HCT116 (cell line): ENCODE data around the gene MISFA. TPM values are rescaled to one million over a fixed set of nuclear protein-coding genes. Genes with fewer than 3 reads are reported as not detected.

Experiments used
- ATAC-seq: fragments of 200-7000 bp; cut with Tn5 transposase; 2 replicates; pipeline ENCODE4 v1.9.1; 2020; ENCODE audit warnings: mild to moderate bottlenecking, moderate library complexity
- BruUV-seq: library from RNA; stranded (reverse); fragments of 400-500 nt; replicated peaks from 2 replicates; lab custom pipeline; 2021; lab: Mats Ljungman, UMichigan
- CTCF ChIA-PET: fragments of 300-600 bp; sonication (Branson Sonifier 250); formaldehyde crosslinking; loops from one replicate; lab custom pipeline; 2021; ENCODE audit warnings: antibody characterized with exemption; lab: Charles Lee
- POLR2A ChIA-PET: fragments of 300-600, 350-600 bp; sonication (Branson Sonifier 250); formaldehyde crosslinking; loops from one replicate; lab custom pipeline; 2021; ENCODE audit warnings: antibody characterized with exemption; lab: Charles Lee
- RAD21 ChIA-PET, 2 experiments: fragments of 300-600 bp; sonication (Branson Sonifier 250); formaldehyde crosslinking; loops; one replicate each; lab custom pipeline; 2023; ENCODE audit warnings: low total read pairs in 2 of 2; ENCODE audit not compliant: uncharacterized antibody in 2 of 2, unreplicated experiment in 2 of 2, low non-redundant PET in 1 of 2; lab: Charles Lee
- DNase-seq: peaks from one replicate; pipeline ENCODE4 v3.0.0-alpha.2; 2010; ENCODE audit warnings: low read depth, low spot score
- H2AFZ ChIP-seq: fragments of 200-600 bp; shearing (Covaris generic), sonication (generic); 2 replicates; pipeline ENCODE4 v1.6.1; 2017; ENCODE audit warnings: low read depth, mixed run types, mixed read lengths, antibody characterized with exemption, low read length; ENCODE audit not compliant: poor library complexity, severe bottlenecking
- H3K27ac ChIP-seq: 2 replicates; pipeline ENCODE4 v1.5.1; 2012; ENCODE audit warnings: low read depth, low read length
- H3K27me3 ChIP-seq: fragments of 200-600 bp; sonication (generic); 2 replicates; pipeline ENCODE4 v1.6.1; 2016; ENCODE audit warnings: mixed run types, low read length, mixed read lengths; ENCODE audit not compliant: insufficient read depth
- H3K36me3 ChIP-seq, 2 experiments: fragments of 200-500 bp in 1 of 2; fragments of 200-600 bp in 1 of 2; sonication (Bioruptor generic) in 1 of 2; sonication (generic) in 1 of 2; 2 replicates each; pipeline versions ENCODE4 v1.5.1 to v1.6.1; 2014 to 2016; ENCODE audit warnings: low read length in 2 of 2, inconsistent platforms in 1 of 2, mixed read lengths in 1 of 2, mixed run types in 1 of 2; ENCODE audit not compliant: insufficient read depth in 2 of 2, control insufficient read depth in 1 of 2
- H3K4me1 ChIP-seq, 2 experiments: fragments of 200-600 bp in 1 of 2; sonication (generic) in 1 of 2; 2 replicates each; pipeline versions ENCODE4 v1.5.1 to v1.6.1; 2012 to 2017; ENCODE audit warnings: low read length in 2 of 2, inconsistent platforms in 1 of 2, mild to moderate bottlenecking in 1 of 2, mixed read lengths in 1 of 2, mixed run types in 1 of 2, moderate library complexity in 1 of 2; ENCODE audit not compliant: insufficient read depth in 2 of 2, control insufficient read depth in 1 of 2
- H3K4me2 ChIP-seq: fragments of 200-600 bp; sonication (generic); 2 replicates; pipeline ENCODE4 v1.6.1; 2017; ENCODE audit warnings: mixed run types, low read length, mixed read lengths
- H3K4me3 ChIP-seq, 2 experiments: fragments of 200-600 bp in 1 of 2; sonication (generic) in 1 of 2; replicated peaks in 1 of 2; 2 replicates each; pipeline ENCODE4 v1.5.1; 2011 to 2016; ENCODE audit warnings: low read length in 2 of 2, control low read depth in 1 of 2, low read depth in 1 of 2, mild to moderate bottlenecking in 1 of 2, mixed read lengths in 1 of 2, mixed run types in 1 of 2
- H3K79me2 ChIP-seq: fragments of 200-600 bp; sonication (generic); 2 replicates; pipeline ENCODE4 v1.6.1; 2017; ENCODE audit warnings: mild to moderate bottlenecking, mixed run types, low read length, moderate library complexity, mixed read lengths; ENCODE audit not compliant: insufficient read depth
- H3K9ac ChIP-seq: fragments of 200-600 bp; sonication (generic); 2 replicates; pipeline ENCODE4 v1.6.1; 2016; ENCODE audit warnings: low read length, mixed read lengths
- H3K9me2 ChIP-seq: fragments of 200-600 bp; sonication (generic), shearing (Covaris generic); 2 replicates; pipeline ENCODE4 v1.6.1; 2017; ENCODE audit warnings: mixed run types, mild to moderate bottlenecking, moderate library complexity; ENCODE audit not compliant: insufficient read depth
- H3K9me3 ChIP-seq, 2 experiments: fragments of 200-500 bp in 1 of 2; fragments of 200-600 bp in 1 of 2; sonication (Bioruptor generic) in 1 of 2; sonication (generic) in 1 of 2; 2 replicates each; pipeline ENCODE4 v1.6.1; 2014 to 2017; ENCODE audit warnings: low read length in 2 of 2, mixed read lengths in 2 of 2, inconsistent platforms in 1 of 2, low read depth in 1 of 2, mild to moderate bottlenecking in 1 of 2, mixed run types in 1 of 2, moderate library complexity in 1 of 2; ENCODE audit not compliant: control insufficient read depth in 1 of 2, insufficient read depth in 1 of 2
- H4K20me1 ChIP-seq: fragments of 200-600 bp; sonication (generic), shearing (Covaris generic); 2 replicates; pipeline ENCODE4 v1.6.1; 2017; ENCODE audit warnings: mixed run types, mild to moderate bottlenecking, moderate library complexity; ENCODE audit not compliant: insufficient read depth
- CBX3 ChIP-seq: IDR thresholded peaks from 2 replicates; pipeline ENCODE4 v1.6.1; 2012; ENCODE audit warnings: low read depth
- CEBPB ChIP-seq: IDR thresholded peaks from 2 replicates; pipeline ENCODE4 v1.6.1; 2012; ENCODE audit warnings: low read depth
- ELF1 ChIP-seq: IDR thresholded peaks from 2 replicates; pipeline ENCODE4 v1.6.1; 2012; ENCODE audit warnings: low read depth, borderline replicate concordance
- EZH2 ChIP-seq: fragments of 200-600 bp; sonication (generic); IDR thresholded peaks from 2 replicates; pipeline ENCODE4 v1.6.1; 2017; ENCODE audit warnings: antibody characterized with exemption, mixed run types
- EZH2phosphoT487 ChIP-seq: fragments of 200-600 bp; IDR thresholded peaks from 2 replicates; pipeline ENCODE4 v1.6.1; 2018; ENCODE audit warnings: antibody characterized with exemption, borderline replicate concordance
- FOSL1 ChIP-seq: IDR thresholded peaks from 2 replicates; pipeline ENCODE4 v1.6.1; 2012; ENCODE audit warnings: low read depth
- JUND ChIP-seq: IDR thresholded peaks from 2 replicates; pipeline ENCODE4 v1.6.1; 2012
- POLR2A ChIP-seq: IDR thresholded peaks from 2 replicates; pipeline ENCODE4 v1.7.0; 2011; ENCODE audit warnings: borderline replicate concordance; ENCODE audit not compliant: insufficient read depth, insufficient read length; ENCODE audit errors: extremely low read depth
- POLR2AphosphoS5 ChIP-seq: IDR thresholded peaks from 2 replicates; pipeline ENCODE4 v1.6.1; 2011; ENCODE audit warnings: mild to moderate bottlenecking, low read depth, low read length, moderate library complexity
- SRF ChIP-seq: IDR thresholded peaks from 2 replicates; pipeline ENCODE4 v1.6.1; 2012; ENCODE audit warnings: low read depth
- TCF7L2 ChIP-seq: IDR thresholded peaks from 2 replicates; pipeline ENCODE4 v1.7.0; 2011; ENCODE audit warnings: borderline replicate concordance, inconsistent platforms; ENCODE audit not compliant: insufficient read depth, insufficient read length; ENCODE audit errors: extremely low read depth
- ZFX ChIP-seq: fragments of 450-650 bp; IDR thresholded peaks from 2 replicates; pipeline ENCODE4 v1.6.1; 2017
- ZNF274 ChIP-seq: fragments of 200-500 bp; sonication (Bioruptor generic); IDR thresholded peaks from 2 replicates; pipeline ENCODE4 v1.6.1; 2014; ENCODE audit warnings: mild to moderate bottlenecking, low read depth, low read length, inconsistent platforms
- intact Hi-C: fragments of 100-400 bp; cut with micrococcal nuclease; formaldehyde crosslinking; loops from 2 replicates; pipeline ENCODE4 v1.10.0; 2022
- total RNA-seq: library from RNA; stranded (reverse); gene quantifications from one replicate; pipeline ENCODE4 v1.2.1, GENCODE V29; 2021; ENCODE audit not compliant: unreplicated experiment
- TF ChIP-seq, protein P1 (sequence below): IDR thresholded peaks from 2 replicates; pipeline ENCODE4 v1.6.1; 2011; ENCODE audit warnings: mild to moderate bottlenecking, low read length, moderate library complexity; ENCODE audit not compliant: insufficient replicate concordance; ENCODE audit errors: extremely low read depth
- TF ChIP-seq, protein P2 (sequence below), 3 experiments: fragments of 200-600 bp in 1 of 3; sonication (generic) in 1 of 3; IDR thresholded peaks in 2 of 3; conservative IDR thresholded peaks in 1 of 3; 2 replicates each; pipeline ENCODE4 v1.5.1; 2012 to 2017; ENCODE audit warnings: low read depth in 2 of 3, low read length in 2 of 3, antibody characterized with exemption in 1 of 3, borderline replicate concordance in 1 of 3, control low read depth in 1 of 3, mild to moderate bottlenecking in 1 of 3, mixed read lengths in 1 of 3, mixed run types in 1 of 3, moderate library complexity in 1 of 3; ENCODE audit not compliant: insufficient read depth in 1 of 3
- TF ChIP-seq, protein P3 (sequence below): IDR thresholded peaks from 2 replicates; pipeline ENCODE4 v1.6.1; 2012

The MISFA gene
- total RNA-seq, 1 experiment from 2014 or later = 3.2 TPM

DNA sequence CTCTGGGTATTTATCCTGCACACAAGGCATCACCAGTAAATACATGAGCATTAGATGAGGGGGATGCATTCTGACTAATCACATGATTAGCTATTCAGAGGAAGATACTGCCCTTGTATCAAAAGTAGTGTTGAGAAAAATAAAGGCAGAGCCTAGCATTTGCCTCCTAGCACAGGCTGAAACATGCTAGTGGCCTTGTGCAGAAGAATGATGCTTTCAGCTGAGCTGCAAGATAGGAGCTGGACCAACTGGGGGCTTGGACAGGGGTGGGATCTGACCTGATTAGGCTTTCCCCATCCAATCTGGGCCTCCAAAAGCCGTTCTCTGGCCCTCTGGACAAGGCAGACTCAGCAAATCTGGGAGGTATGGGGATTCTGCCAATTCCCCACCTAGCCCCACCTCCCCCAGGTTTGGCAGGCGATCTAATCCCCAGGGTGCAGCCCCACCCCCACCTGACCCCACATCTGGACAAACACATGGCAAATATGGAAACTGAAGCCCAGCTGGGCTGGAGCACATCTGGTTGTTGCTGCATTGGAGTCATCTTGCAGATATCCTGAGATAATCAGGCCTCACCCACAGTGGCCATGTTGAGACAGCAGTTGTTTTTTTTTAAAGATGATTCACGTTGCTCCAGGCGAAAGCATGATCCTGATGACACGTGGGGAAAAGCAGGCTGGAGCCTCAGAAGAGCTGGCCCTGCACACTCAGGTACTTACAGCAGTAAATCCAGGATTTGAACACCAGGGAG is 4.4 kb upstream of the MISFA start:
- Histone ChIP-seq H3K9ac (no peak overlapping the region), H3K4me1 (peaks cover 0 to 1% of the 10 kb centered on the region in 2 experiments; a peak in 1 of 4 replicates), H3K9me2 (no peaks in the 10 kb centered on the region), H3K9me3 (no peaks in the 10 kb centered on the region), H3K79me2 (peaks cover 38% of the 10 kb centered on the region), H3K27me3 (no peaks in the 10 kb centered on the region), H4K20me1 (no peaks in the 10 kb centered on the region), H2AFZ (no peak overlapping the region), H3K36me3 (peaks cover 0 to 11% of the 10 kb centered on the region in 2 experiments; a peak in 1 of 4 replicates), H3K4me3 (no peak overlapping the region), H3K4me2 (no peak overlapping the region), H3K27ac (no peak overlapping the region)
- POLR2A ChIA-PET = no interaction called here
- TF ChIP-seq CBX3 = no peak
- TF ChIP-seq, protein P1, sequence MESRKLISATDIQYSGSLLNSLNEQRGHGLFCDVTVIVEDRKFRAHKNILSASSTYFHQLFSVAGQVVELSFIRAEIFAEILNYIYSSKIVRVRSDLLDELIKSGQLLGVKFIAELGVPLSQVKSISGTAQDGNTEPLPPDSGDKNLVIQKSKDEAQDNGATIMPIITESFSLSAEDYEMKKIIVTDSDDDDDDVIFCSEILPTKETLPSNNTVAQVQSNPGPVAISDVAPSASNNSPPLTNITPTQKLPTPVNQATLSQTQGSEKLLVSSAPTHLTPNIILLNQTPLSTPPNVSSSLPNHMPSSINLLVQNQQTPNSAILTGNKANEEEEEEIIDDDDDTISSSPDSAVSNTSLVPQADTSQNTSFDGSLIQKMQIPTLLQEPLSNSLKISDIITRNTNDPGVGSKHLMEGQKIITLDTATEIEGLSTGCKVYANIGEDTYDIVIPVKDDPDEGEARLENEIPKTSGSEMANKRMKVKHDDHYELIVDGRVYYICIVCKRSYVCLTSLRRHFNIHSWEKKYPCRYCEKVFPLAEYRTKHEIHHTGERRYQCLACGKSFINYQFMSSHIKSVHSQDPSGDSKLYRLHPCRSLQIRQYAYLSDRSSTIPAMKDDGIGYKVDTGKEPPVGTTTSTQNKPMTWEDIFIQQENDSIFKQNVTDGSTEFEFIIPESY = no peak
- no peak for TF ChIP-seq ZFX
- TF ChIP-seq EZH2 = no peak
- TF ChIP-seq ELF1 = no peak
- TF ChIP-seq, protein P2, sequence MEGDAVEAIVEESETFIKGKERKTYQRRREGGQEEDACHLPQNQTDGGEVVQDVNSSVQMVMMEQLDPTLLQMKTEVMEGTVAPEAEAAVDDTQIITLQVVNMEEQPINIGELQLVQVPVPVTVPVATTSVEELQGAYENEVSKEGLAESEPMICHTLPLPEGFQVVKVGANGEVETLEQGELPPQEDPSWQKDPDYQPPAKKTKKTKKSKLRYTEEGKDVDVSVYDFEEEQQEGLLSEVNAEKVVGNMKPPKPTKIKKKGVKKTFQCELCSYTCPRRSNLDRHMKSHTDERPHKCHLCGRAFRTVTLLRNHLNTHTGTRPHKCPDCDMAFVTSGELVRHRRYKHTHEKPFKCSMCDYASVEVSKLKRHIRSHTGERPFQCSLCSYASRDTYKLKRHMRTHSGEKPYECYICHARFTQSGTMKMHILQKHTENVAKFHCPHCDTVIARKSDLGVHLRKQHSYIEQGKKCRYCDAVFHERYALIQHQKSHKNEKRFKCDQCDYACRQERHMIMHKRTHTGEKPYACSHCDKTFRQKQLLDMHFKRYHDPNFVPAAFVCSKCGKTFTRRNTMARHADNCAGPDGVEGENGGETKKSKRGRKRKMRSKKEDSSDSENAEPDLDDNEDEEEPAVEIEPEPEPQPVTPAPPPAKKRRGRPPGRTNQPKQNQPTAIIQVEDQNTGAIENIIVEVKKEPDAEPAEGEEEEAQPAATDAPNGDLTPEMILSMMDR (IDR thresholded peaks at IDR 0.05 in 2 of 3, conservative IDR thresholded peaks at IDR 0.05 in 1 of 3; ENCODE audit: borderline replicate concordance in 1 of 3, insufficient read depth in 1 of 3, low read depth in 2 of 3, low read length in 2 of 3) = no peak
- TF ChIP-seq TCF7L2 = no peak
- TF ChIP-seq POLR2A = no peak
- TF ChIP-seq JUND = no peak
- TF ChIP-seq POLR2AphosphoS5 = no peak
- TF ChIP-seq, protein P3, sequence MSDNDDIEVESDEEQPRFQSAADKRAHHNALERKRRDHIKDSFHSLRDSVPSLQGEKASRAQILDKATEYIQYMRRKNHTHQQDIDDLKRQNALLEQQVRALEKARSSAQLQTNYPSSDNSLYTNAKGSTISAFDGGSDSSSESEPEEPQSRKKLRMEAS = no peak
- TF ChIP-seq ZNF274 = no peak
- no peak for TF ChIP-seq SRF
- TF ChIP-seq CEBPB = no peak
- TF ChIP-seq FOSL1 = no peak
- TF ChIP-seq EZH2phosphoT487 = no peak
- intact Hi-C loops = no loop called here
- DNase-seq (no peak), ATAC-seq (no peak)
- CTCF ChIA-PET = no interaction called here
- no TSS peak for BruUV-seq
- RAD21 ChIA-PET = no interaction called here
